GM15510 (cell line): ENCODE measurements around the gene PCBP2.

Experiments
- POLR2A ChIP-seq: IDR thresholded peaks from 3 replicates; pipeline ENCODE4 v1.6.1; 2011; ENCODE audit warnings: borderline replicate concordance; ENCODE audit not compliant: insufficient read length; ENCODE audit errors: extremely low read depth

The PCBP2 gene

GRCh38 chr12:53510181-53510812, 58.4 kb downstream of the PCBP2 start:
- TF ChIP-seq POLR2A, result no peak

DNA sequence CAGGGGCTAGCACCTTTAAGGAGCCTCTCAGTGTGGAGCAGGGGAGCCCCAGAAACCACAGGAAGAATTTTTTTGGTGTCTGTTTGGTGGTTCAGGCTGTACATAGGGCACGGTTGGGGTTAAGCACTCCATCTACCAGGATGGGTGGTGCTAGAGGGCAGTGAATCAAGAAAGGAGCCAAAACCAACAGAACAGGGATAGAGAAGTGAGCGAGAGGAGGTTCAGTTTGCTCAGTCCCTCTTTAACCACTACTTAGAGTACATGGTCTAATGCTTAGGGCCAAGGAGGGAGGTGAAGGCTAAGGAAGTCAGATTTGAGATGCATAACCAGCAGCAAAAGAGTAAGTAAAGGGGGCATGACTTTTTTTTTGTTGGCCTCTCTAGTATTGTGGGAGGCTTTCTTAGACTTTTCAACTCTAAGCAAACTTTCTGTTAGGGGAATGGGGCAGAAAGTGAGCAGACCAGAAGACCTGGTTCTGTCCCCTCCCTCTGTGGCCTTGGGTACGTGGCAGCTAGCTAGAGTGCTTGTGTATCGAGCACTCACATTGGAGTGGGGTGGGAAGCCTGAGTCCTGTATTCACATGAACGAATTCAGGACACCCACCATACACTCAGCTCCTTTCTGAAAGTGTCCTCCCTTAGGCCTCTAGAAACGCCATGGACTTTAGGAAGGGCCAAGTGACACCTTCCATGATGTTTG, 62.0 kb downstream of the PCBP2 start:
- no peak for TF ChIP-seq POLR2A

DNA sequence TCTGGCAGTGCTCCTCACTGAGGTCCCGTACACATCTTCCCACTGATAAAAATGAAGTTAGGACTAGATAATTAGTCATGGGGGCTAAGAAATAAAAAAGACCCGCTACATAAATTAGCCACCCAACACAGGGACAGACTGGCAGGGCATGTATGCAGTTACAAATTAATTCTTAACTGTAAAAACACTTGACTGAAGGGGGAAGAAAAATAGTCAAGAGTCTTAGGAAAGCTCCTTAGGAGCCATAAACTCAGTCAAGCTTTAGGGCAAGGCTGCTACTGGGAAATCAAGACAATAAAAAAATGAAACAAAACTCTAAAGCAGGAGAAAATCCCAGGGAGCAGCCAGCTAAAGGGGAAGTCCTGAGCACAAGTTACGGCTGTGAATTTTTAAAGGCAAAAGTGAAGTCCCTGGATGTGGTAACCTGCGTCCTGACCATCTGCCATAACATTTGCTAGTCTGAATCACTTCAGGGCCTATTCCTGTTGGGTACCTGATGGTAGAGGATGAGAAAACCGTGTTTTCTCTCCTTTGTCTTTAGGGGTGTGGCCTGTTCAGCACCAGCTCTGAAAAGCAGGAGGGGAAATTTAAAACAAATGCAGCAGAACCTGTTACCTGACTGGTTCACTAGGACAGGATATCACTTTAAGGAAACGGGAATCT, 62.9 kb downstream of the PCBP2 start:
- TF ChIP-seq POLR2A, result no peak

DNA sequence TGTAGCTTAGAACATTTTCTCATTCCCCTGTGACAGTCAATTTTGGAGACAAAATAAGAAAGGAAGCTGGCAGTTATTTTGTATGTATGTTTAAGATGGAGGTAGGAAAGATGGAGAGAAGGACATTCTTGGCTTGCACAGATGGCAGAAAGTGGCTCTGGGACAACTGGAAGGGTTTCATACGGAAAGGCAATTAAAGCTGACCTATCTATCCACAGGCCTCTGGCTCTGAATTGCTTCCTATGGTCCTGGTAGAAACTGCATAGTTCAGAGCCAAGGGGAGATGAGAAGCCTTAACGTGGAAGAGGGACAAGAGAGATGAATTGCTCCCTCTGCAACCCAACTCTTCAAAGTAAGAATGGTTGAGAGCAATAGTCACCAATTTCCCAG, 63.4 kb downstream of the PCBP2 start:
- TF ChIP-seq POLR2A, result no peak

DNA sequence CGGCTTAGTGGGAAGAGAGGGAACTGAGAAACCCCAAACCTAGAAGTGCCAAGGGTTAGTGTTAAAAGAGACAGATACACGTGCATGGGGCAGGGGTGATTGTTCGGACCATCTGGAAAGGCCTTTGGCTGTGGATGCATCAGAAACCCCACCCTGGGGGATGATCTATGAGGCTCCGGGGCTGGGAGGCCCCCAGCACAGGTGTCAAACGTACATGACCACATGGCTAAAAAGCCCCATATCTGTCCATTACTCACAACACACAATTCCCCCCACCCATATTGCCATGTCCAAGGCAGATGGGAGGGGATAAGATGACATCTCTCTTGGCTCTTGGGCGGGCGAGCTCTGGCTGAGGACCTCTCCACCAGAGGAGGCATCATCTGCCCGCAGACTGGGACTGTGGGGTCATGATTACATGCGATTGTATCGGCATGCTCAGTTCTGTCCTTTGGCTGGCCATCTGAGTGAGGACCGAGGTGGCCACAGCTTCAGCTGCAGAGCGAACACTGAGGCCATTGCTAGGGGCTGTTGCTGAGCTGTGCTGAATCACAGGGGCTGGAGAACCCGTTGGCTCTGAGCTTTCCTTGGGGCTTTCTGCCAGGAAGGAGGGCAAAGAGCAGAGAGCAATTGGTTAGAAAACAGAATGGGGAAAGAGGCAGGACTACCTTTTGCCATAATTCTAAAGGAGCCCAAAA, 65.0 kb downstream of the PCBP2 start:
- no peak for TF ChIP-seq POLR2A

GRCh38 chr12:53518381-53518780, 66.5 kb downstream of the PCBP2 start:
- TF ChIP-seq POLR2A, result no peak

DNA sequence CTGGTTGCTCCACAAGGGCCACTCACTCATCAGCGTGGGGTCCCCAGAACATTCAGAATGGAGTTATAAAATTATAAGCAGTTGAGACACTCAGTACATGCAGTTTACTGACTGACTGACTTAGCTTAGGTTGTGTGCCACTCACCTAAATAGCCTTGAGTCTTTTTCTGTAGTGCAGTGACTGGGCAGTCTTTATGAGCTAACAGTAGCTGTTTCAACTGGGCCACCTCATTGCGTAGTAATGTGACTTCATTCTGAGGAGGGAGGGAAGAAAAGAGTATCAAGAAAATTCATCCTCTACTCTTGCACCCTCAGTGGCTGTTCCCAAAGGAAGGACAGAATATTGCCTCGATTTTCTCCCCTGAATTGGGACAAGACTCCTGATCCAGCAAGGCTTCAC, 71.2 kb downstream of the PCBP2 start:
- no peak for TF ChIP-seq POLR2A

DNA sequence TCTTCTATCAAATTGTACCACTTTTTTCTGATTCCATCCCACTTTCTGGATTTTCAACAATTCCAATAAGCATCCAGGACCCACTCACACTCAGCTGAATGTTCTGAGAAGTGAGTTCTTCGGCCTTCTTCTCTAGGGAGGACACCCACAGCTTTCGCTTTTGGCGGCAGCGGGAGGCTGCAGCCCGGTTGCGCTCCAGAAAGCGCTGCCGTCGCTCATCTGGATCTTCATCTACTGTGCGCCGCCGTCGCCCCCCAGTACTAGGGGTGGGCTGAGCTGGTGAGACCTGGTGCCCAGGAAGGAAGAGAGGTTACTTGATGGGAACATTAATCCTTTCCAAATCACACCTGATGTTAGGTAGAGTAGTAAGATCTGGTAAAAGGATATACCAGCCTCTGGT, 72.6 kb downstream of the PCBP2 start:
- TF ChIP-seq POLR2A, result no peak

- no peak for TF ChIP-seq POLR2A
These were observed 78.2 kb downstream of the PCBP2 start for GRCh38 chr12:53530061-53530460.
